ENCODE results near the gene WNT10A.

DNA sequence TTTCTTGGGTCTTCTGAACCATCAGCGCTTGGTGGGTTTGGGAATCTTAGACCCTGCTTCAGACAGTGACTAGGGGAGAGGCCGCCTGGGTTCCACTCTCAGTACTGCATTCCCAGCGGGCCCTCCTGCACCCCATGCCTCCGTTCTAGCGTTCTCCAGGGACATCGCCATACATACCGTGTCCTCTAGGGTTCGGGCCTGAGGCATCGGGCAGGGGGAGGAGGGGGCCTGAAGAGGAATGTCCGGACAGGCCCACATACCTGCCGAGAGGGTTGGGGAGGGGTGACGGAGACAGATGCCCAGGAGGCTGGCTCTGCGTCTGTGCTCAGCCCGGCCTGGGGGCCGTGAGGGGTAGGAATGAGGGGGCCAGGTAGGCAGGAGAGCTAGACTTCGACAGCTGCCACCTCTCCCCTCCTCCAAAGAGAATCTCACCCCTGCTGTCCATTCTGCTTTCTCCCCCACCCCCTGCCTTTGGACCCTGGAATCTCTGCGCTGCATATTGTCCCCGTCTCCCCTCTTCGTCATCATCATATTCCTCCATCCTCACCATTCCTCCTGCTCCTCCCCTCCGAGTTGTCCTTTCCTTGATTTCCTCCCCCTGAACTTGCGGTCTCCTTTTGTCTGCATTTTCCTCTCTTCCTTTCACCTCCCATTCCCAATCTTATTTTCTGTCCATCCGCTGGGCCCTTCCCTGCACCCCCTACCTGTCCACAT, 7.8 kb upstream of the WNT10A start:
- TF ChIP-seq POLR2A (IDR thresholded peaks at IDR 0.05) = no peak
- TF ChIP-seq, protein P1, sequence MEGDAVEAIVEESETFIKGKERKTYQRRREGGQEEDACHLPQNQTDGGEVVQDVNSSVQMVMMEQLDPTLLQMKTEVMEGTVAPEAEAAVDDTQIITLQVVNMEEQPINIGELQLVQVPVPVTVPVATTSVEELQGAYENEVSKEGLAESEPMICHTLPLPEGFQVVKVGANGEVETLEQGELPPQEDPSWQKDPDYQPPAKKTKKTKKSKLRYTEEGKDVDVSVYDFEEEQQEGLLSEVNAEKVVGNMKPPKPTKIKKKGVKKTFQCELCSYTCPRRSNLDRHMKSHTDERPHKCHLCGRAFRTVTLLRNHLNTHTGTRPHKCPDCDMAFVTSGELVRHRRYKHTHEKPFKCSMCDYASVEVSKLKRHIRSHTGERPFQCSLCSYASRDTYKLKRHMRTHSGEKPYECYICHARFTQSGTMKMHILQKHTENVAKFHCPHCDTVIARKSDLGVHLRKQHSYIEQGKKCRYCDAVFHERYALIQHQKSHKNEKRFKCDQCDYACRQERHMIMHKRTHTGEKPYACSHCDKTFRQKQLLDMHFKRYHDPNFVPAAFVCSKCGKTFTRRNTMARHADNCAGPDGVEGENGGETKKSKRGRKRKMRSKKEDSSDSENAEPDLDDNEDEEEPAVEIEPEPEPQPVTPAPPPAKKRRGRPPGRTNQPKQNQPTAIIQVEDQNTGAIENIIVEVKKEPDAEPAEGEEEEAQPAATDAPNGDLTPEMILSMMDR (IDR thresholded peaks at IDR 0.05) = no peak
